HG02610 (cell line): Measurements from ENCODE around the gene UROD.
"Not testable (repeated sequence)": the region's sequence is repeated elsewhere in the genome, so short reads cannot be mapped to it uniquely, and the experiment has no call there.

ENCODE experiments used
- ATAC-seq: cut with Tn5 transposase; IDR thresholded peaks from one replicate; pipeline ENCODE4 v1.9.1; 2021; ENCODE audit warnings: mild to moderate bottlenecking, moderate library complexity; ENCODE audit not compliant: unreplicated experiment

UROD gene

GRCh38 chr1:45038240-45038639 lies 26.2 kb downstream of the UROD start:
- no peak for ATAC-seq

DNA sequence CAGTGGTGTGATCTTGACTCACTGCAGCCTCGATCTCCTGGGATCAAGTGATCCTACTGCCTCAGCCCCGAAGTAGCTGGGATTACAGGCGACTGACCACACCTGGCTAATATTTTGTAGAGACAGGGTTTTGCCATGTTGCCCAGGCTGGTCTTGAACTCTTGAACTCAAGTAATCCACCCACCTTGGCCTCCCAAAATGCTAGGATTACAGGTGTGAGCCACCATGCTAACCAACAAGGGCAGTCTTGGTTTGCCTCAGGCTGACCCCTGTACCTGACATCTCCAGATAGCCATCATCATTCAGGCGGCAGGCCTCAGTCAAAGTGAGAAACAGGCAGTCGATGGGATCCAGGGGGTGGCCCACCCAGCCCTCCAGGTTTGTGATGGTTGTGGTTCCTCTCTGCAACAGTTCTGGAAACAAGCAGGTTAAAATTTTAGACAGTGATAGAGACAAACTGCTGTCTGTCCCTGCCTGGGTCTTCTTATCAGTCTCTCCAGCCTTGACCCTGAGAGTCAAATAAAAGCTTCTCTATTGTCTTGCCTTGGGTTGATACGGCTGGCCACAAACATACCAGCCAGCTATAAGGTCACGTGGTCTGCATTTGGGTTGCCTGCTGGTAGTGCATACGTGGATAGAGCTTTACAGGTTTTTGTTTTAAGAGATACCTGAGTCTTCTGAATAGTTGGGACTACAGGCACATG lies 26.8 kb downstream of the UROD start:
- no peak for ATAC-seq

GRCh38 chr1:45040297-45040696 lies 28.2 kb downstream of the UROD start:
- ATAC-seq: no peak

- ATAC-seq: no peak
These were observed 31.0 kb downstream of the UROD start for GRCh38 chr1:45043094-45043493.

DNA sequence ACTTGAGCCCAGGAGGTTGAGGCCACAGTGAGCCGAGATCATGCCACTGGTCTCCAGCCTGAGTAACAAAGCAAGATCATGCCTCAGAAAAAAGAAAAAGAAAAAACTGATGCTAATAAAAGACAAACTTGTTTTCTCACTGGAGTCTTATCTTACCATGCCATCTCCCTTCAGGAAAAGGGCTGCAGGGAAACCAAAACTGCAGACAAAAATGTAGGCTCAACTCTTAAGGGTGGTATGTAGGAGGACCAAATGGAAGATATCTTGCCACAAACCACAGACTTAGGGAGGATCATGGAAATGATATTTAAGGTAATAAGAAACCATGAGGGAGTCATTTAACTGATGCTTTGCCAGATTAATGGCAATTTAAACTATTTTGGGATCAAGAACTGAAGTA lies 32.9 kb downstream of the UROD start:
- no peak for ATAC-seq

DNA sequence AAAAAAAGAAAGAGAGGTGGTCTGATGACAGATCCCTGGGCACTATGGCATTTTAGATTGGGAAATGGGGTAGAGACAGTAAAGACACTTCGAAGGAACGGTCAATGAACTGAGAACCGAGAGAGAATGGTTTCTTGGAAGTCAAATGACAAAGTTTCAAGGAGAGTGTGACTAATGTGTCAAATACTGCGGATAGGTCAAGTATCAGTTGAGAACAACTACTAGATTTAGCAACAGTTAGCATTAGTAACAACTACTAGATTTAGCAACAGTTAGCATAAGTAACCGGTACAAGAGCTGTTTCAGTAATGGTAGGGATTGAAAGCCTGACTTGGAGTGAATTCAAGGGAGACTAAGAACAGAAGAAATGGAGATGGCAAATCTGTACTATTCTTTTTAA lies 35.0 kb downstream of the UROD start:
- ATAC-seq: no peak

DNA sequence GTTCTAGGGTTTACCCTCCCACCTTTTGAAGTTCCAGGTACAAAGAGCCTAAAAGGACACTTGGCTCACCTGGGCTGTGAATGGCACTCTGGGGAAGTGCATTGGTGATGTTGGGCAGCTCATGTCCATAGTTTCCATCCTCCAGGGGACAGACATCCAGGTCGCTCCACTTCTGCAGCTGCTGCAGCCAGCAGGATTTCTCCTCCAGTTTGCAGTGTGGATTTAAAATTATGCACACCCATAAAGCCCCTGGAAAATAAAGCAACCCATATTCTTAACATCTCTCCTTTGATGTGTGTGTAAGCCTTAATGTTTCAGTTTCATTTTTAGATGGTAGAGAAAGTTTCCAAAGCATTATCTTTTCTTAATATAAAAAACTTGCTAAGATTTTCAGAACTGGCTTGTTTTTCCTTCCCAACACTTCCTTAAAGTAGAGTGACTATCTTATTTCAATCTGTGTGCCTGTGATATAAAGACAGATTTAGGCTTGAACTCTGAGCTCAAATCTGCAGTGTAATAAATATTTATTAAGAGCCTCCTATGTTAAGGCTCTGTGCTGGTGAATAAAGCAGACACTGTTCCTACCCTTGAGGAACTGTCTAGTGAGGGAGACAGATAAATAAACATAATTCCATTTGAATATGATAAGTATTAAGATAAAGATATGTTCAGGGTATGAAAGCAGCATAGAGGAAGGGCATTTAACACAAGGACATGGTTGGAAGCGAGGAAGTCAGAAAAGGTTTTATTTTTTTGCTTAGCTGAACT lies 39.1 kb downstream of the UROD start:
- no peak for ATAC-seq

DNA sequence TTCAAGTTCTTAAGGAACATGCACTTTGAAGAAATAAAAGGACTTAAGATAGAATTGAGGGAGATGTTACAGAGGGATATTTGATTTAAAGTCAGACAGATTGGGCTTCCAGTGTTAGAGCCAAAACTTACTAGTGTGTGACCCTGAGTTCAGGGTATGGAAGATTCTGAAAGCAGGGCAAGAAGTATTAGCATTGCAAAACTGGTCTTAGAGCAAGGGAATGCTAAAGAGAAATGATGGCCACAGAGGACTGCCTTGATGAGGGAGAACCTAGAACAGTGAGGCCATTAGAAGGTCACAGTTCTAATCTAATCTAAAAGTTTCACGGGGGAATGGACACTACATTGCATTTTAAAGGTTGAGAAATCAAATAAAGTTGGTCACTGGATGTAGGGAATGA lies 45.5 kb downstream of the UROD start:
- ATAC-seq: no peak

- no peak for ATAC-seq
These were observed 47.8 kb downstream of the UROD start for GRCh38 chr1:45059829-45060228.

DNA sequence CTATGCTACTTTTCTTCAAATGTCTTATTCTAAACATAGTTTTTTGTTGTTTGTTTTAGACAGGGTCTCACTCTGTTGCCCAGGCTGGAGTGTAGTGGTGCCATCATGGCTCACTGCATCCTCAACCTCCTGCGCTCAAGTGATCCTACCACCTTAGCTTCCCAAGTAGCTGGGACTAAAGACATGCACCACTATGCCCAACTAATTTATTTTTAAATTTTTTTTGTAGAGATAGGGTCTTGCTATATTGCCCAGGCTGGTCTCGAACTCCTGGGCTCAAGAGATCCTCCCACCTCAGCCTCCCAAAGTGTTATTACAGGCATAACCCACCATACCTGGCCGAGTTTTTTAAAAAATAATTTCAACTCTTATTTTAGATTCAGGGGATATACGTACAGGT lies 50.4 kb downstream of the UROD start:
- ATAC-seq: not testable (repeated sequence)

DNA sequence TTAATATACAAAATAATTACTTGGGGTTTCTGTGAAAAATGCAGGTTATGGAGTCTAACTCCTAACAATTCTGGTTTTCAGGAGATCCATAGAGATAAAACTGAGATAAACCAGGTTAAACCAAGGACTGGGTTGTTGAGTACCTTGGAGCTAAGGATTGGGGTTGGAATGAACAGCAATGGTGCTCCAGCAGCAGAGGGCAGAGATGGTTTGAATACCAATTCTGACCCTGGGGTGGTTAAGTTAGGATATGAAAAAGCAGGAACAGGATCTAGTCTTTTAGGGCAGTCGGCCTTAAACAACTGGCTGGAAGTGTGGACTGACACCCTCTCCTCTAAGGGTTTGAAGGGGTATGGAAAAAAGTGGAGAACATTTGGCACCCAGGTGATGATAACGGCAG lies 53.0 kb downstream of the UROD start:
- ATAC-seq: no peak
